ENCODE measurements around the gene HM13.
A peak's percentile ranks its signal among the peaks of the same experiment; 100 is the strongest.
"Not testable (repeated sequence)": the region's sequence is repeated elsewhere in the genome, so short reads cannot be mapped to it uniquely, and the experiment has no call there.

The HM13 gene, protein sequence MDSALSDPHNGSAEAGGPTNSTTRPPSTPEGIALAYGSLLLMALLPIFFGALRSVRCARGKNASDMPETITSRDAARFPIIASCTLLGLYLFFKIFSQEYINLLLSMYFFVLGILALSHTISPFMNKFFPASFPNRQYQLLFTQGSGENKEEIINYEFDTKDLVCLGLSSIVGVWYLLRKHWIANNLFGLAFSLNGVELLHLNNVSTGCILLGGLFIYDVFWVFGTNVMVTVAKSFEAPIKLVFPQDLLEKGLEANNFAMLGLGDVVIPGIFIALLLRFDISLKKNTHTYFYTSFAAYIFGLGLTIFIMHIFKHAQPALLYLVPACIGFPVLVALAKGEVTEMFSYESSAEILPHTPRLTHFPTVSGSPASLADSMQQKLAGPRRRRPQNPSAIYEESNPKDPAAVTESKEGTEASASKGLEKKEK

DNA sequence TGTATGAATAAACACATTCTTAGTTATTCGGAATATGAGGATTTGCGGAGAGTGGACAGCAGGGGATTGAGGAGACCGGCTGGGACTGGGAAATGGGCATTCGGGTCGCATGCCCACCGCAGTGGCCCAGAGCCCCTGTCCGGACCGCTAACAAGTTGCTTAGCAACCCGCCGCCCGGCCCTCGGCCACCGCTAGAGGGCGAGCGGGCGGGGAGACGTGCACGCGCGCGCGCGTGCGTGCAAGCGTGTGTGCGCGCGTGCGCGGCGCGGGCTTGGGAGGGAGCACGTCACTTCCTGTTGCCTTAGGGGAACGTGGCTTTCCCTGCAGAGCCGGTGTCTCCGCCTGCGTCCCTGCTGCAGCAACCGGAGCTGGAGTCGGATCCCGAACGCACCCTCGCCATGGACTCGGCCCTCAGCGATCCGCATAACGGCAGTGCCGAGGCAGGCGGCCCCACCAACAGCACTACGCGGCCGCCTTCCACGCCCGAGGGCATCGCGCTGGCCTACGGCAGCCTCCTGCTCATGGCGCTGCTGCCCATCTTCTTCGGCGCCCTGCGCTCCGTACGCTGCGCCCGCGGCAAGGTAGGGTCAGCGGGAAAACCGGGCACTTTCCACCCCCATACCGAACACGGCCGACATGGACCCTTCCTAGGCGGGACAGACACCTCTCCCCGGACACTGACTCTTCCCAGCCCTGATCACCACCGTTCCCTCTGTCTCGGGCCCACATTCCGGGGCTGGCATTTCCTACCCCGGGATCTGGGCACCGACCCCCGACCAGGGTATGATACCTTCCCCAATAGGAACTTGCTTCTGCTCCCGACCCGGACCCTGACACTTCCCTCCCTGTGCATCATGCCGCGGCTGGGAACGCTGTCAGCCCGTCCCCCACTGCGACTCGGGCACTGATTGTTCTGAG, at the start of gene HM13:
Gene HM13, plus strand, starts transcription at position 289 of the 918 bp plus-strand sequence. Its CDS starts 110 bp downstream, at position 399.
- DNase-seq (ENCODE audit: low spot score) = peak; percentile 97

DNA sequence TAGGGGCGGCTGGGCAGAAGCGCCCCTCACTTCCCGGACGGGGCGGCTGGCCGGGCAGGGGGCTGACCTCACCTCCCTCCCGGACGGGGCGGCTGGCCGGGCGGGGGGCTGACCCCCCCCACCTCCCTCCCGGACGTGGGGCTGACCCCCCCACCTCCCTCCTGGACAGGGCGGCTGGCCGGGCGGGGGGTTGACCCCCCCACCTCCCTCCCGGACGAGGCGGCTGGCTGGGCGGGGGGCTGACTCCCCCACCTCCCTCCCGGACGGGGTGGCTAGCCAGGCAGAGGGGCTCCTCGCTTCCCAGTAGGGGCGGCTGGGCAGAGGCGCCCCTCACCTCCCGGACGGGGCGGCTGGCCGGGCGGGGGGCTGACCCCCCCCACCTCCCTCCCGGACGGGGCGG, 43.3 kb upstream of the HM13 start:
- not testable (repeated sequence) for DNase-seq (ENCODE audit: low spot score)

DNA sequence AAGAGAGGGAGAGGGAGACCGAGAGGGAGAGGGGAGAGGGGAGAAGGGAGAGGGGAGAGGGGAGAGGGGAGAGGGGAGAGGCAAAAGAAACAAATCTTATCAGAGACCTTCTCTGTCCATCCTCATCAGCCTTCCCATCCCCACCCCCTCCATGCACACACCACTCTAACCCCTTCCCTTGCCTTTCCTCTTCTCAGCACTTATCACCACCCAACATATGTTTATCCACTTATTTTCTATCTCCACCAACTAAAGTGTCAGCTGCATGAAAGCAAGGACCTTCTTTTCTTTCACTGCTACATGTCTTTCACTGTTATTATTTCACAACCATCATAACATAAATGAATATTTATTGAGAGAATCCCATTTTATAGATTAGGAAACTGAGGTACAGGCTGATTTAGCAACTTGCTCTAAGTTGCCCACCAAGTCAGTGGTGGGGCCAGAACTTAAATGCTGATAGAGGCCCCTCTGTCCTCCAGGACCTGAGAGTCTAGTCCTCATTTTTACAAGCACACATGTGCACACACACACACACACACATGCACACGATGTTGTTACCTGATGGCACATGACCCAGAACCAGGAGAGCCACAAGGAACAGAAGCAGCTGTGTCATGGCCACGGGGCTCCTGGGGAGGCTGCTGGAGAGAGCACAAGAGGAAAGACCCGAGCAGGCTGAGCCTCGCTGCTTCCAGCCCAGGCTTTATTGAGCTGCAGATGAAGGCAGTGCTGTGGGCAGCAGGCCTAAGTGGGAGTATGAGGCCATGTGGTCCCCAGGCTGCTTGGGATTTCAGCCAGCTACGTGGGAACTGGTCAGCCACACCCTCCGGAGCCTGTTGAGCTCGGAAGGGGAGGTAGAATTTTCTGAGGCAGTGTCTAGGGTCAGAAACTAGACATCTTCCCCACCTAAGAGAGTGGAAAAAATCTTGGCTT, 41.6 kb upstream of the HM13 start:
- no peak for DNase-seq (ENCODE audit: low spot score)

DNA sequence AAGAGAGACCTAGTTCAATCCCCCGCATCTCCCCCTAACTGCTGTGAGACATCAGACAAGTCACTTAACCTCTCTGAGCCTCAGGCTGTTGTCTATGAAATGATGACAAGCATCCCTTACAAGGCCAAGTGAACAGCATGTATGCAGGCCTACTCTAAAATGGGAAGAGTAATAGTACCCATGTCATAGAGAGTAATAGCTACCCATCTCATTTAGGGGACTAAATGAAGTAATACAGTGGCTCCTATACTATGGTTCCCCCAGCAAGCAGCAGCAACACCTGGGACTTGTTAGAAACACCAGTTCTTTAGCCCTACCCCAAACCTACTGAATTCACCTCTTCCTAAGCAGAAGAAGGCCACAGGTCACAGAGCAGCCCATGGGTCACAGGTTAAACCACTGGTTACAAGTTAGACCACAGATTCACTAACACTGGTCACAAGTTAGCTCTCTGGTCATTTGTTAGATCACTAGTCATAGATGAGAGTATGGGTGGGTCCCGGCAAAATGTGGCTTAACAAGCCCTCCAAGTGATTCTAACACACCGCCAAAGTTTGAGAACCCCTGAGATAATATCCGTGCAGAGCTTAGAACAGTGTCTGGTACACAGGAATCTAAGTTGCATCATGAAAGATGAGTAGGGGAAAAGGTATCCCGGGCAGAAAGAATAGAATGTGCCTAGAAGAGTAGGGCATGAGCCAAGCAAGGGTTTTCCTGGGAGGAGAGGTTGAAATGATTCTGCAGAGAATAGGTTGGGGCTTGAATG, 40.7 kb upstream of the HM13 start:
- no peak for DNase-seq (ENCODE audit: low spot score)

DNA sequence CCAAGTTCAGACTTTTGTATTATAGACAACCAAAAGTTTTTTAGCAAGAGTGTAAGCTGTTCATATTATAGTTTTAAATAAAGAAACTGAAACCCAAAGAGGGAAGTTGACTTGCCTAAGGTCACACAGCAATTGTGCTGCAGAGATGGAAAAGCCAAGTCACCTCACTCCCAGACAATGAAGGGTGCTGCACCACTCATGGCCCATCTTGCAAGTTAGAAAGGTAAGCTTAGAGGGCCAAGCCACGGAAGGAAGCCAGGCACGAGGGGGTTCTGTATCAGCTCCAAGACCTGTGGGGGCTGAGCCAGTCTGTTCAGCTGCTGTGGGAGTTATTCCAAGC, 40.2 kb upstream of the HM13 start:
- no peak for DNase-seq (ENCODE audit: low spot score)

DNA sequence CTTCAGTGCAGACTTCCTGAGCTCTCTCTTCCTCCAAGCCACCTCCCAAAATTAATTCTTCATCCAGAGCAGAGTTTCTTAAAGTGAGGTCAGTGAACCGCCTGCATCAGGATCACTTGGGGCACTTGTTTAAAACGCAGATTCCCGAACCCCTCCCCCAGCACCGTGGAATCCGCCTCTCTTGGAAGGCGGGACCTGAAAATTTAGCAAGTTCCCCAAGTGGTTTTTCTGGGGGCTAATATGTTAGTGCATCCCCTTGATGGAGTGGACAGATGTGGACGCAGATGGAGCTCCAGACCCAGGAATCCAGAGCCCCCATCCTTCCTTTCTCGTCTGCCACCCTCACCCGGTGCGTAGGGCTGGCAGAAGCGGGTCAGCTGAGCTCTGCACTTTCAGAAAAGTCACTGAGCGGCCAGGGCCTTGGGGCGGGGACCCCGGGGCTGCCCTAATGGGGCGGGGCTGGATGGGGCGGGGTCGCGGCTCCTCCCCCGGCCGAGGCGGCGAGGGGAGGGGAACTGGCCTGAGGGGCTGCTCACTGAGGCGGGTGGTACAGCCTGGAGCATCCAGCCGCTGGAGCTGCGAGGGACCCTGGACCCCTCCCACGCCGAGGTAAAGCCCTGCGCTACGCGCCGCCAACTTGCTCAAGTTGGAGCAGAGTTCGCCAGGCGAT, 39.3 kb upstream of the HM13 start, which contains the start of the genes DEFB124 and REM1:
Gene DEFB124, minus strand, starts transcription at position 370 of the 670 bp plus-strand sequence. CDS start 2,114 bp downstream, outside the sequence.
Gene REM1, plus strand, starts transcription at position 531 of the 670 bp plus-strand sequence. CDS start 1,158 bp downstream, outside the sequence.
- no peak for DNase-seq (ENCODE audit: low spot score)

DNA sequence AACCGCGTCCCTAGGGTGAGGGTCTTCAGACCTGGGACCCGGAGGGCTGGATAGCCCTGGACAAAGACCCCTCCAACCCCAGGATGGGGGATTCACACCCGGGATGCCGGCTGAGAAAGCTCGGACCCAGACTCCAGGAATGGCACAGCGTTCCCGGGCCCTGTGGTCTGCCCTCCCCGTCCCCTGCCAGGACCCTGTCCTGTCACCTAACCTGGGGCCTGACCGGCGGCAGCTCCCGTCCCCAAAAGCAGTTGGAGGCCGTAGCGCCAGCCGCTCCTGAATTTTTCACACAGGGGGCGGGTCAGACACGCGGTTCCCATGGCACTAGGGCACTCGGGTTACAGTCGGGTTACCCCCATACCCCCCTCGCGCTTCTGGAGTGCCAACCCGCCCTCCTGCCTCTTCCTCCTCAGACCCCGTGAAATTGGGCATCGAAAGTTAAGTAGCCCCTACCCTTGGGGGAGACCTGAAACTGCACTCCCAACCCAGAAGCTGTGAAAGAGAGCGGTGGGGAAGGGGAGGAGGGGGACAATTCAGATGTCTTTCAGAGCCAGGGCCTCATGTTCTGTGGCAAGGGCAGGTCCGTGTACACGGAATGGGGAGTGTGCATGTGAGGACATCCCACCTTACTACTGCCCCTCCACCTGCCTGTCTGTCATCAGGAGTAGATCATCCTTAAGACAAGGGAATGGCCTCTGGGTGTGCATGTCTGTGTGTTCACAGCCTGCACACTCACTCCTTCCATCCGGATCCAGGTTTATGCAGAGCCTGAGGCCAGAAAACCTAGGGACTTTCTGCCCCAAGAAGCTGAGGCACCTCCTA, 38.6 kb upstream of the HM13 start:
- no peak for DNase-seq (ENCODE audit: low spot score)

DNA sequence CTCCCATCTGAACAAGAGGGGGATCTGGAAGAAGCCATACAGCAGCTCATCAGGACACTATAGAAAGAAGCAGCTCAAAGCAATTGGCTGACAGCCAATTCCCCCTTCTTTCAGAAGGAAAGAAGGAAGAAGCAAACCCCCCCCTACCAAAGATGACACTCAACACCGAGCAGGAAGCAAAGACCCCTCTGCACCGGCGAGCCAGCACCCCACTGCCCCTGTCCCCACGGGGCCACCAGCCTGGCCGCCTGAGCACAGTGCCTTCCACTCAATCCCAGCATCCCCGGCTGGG, 38.0 kb upstream of the HM13 start:
- DNase-seq (ENCODE audit: low spot score) = no peak

DNA sequence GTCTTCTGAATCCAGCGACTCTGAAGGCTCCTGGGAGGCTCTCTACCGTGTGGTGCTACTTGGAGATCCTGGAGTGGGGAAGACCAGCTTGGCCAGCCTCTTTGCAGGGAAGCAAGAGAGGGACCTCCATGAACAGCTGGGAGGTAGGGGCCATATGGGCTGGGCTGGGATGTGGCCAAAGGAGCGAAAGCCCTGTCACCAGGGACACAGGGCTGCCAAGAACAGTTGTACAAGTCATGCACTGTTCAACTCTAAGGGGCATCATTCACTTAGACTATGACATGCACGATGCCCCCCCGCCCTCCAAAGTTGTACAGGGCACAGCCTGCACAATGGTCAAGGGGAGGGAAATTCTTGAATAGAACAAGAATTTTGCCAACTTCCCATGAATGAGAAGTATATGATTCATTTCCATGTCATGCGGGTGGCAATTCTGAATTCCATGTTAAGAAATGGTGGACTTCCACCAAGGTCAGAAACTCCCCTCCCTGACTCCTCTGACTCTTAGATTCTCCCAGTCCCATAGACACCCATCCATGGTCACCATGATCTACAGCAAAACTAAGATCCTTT, 37.5 kb upstream of the HM13 start:
- DNase-seq (ENCODE audit: low spot score) = peak; percentile 19

DNA sequence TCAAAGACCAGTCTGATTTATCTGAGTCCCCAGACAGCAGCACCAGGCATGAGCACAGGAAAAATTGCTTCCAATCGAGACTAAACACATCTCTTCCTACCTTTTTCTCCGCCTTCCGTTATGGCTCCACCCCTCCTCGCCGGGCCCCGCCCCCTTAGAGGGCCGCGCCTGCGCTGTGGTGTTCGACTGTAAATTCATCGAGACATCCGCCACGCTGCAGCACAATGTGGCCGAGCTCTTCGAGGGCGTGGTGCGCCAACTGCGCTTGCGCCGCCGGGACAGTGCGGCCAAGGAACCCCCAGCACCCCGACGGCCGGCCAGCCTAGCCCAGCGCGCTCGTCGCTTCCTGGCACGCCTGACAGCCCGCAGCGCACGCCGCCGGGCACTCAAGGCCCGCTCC, 30.2 kb upstream of the HM13 start:
- no peak for DNase-seq (ENCODE audit: low spot score)

DNA sequence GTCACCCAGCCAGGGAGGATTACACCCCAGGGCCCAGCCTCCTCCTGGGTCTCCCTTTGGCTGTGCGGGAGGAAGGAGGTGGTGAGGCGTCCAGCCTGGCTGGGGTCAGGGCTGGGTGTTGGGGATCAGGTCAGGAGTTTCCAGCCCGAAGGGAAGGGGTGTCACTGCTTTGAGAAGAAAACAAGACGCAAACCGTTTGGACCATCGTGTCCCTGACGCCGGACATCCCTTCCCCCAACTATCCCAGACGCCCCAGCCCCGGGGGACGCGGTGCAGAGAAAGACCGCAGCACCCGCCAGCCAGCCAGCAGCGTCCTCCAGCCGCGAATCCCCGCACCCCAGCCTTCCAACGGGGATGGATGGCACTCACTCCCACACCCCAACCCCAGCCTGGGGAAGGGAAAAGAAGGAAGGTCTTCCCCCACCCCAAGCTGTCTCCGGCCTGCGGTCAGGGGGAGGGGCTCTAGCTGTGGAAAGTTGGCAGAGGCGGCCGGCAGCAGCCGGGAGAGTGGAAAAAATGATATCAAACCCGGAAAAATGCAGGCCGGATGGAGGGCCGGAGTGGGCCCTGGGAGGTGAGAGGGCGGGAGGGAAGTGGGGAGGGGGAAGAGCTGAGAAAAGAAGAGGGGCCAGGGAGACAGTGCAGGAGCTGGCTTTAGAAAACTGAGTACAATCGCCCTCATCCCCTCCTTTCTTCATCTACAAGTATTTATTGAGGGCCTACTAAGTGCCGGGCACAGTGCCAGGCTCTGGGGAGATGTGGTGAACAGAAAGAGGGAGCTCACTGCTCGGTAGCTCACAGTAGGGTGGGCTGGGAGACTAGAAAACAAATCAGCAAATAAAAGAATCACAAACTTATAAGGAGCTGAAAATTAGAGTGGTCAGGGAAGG, 28.5 kb upstream of the HM13 start:
- DNase-seq (ENCODE audit: low spot score) = no peak

DNA sequence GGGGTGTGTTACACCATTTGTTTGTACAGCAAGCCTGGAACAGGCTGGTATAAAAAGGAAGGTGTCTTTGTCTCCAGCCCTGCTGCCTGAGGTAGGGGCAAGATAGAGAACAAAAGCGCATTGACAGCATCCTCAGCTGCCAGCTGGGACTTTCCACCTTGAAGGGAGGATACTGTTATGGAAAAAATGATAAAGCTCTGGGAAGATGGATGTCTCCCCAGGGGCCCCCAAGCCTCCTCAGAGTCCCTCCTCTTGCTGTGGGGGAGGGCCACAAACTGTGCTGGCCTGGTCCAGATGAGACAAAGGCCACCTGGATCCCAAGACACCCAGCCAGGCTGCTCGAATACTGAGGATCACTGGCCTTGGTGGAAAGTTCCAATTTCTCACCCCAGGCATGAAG, 26.1 kb upstream of the HM13 start:
- DNase-seq (ENCODE audit: low spot score) = no peak

DNA sequence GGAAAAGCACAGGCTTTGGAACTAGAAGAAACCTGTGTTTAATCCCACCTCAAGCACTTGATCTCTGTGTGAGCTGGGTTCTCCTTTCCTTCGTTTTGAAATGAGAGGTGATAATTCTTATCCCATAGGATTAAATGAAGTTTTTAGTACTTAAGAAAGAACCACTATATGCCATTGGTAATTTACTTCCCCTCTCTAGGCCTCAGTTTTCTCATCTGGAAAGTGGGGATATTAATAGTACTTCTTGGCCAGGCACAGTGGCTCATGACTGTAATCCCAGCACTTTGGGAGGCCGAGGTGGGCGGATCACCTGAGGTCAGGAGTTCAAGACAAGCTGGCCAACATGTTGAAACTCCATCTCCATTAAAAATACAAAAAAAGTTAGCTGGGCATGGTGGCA, 25.1 kb upstream of the HM13 start:
- DNase-seq (ENCODE audit: low spot score) = no peak

DNA sequence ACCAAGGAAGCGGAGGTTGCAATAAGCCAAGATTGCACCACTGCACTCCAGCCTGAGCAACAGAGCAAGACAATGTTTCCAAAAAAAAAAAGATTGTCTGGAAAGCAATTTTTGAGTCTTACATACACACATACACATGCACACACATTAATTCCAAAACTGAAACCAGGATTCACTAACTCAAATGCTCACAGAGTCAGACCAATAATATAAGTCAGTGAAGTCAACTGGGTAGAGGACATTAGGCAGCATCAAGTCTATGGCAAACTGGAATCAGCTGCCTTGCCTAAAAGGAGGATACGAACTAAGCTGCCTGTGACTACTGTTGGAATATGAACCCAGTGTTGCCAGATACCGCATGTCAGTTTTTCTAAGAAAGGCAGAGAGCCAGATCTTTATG, 23.5 kb upstream of the HM13 start:
- DNase-seq (ENCODE audit: low spot score) = no peak

DNA sequence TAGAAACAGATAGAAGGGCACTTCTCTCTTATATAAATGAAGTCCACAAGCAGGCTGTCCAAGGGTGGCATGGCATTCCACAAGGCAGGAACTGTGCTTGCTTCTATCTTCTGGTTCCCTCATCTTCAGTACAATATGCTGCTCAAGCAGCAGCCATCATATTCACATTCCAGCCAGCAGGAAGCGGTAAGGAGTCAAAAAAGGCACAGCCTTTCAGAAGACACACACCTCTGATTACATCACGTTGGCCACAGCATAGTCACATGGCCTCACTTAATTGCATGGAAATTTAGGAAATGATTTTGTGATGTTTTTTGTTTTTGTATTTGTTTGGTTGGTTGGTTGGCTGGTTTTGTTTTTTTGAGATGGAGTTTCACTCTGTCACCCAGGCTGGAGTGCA, 20.1 kb upstream of the HM13 start:
- DNase-seq (ENCODE audit: low spot score) = peak; percentile 72

DNA sequence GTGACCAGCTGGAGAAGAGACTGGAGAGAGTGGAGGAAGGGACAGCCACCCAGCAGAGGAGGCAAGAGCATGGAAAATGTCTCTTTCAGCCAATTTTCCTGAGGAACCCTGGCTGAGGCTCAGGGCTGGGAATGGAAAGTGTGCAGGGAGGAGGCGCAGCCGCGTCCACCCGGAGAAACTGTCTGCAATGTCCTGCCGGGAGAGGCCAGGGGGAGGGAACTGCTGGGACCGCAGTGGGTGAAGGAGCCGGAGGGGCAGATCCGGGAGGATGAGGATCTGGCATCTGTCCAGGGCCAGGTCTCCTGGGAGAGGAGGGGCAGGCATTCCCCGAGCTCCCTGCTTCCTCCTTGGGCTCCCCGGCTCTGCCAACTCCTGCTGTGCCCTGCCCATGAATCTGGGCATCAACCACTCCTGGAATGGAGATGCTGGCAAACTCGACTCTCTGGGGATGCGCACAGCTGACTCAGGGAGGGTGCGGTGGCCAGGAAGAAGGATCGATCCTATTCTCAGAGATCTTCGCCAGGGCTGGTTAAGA, 17.4 kb upstream of the HM13 start:
- no peak for DNase-seq (ENCODE audit: low spot score)

DNA sequence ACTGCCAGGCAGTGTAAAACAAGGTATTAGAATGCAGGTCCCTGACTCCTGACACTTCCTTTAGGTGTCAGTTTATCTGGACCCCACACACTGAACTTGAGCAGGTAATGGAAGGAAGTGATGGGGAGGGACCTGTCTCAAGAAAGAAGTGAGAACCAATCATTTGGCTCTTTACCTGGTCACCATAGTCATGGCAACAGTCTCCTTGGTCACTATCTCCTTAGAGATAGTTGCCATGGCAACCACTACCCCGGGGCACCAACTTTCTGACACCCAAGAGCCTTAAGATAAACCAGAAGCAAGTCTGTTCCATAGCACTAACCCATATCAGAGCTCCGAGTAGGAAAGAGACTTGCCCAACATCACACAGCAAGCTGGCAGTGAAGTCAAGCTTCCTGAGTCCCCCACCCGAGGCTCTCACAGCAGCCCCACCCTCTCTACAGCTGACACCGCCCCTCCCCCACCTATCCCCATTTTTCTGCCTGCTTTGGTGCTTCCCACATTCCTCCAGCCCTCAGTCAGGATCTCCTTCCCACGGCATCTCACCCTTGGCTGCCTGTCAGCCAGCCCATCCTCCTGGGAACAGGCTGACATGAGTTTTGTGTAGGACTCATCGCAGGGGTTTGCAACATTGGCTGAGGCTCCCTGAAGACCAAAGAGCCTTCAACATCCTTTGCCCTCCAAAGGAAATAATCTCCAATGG, 16.3 kb upstream of the HM13 start:
- no peak for DNase-seq (ENCODE audit: low spot score)

All from RKO (cell line).